LNCaP clone FGC (cell line): ENCODE data around the gene CCDC170.
"Not testable (repeated sequence)": the region's sequence is repeated elsewhere in the genome, so short reads cannot be mapped to it uniquely, and the experiment has no call there.

Source experiments
- DNase-seq: peaks from one replicate; pipeline ENCODE4 v3.0.0-alpha.2; 2011; ENCODE audit warnings: low read depth
- H3K4me3 ChIP-seq: 2 replicates; pipeline ENCODE4 v1.5.1; 2011; ENCODE audit warnings: mild to moderate bottlenecking, low read depth, low read length, control low read depth
- TF ChIP-seq, protein P1 (sequence below): IDR thresholded peaks from 2 replicates; pipeline ENCODE4 v1.5.1; 2012; ENCODE audit warnings: mild to moderate bottlenecking; ENCODE audit not compliant: control insufficient read depth, insufficient read depth; ENCODE audit errors: extremely low read depth

Gene CCDC170

DNA sequence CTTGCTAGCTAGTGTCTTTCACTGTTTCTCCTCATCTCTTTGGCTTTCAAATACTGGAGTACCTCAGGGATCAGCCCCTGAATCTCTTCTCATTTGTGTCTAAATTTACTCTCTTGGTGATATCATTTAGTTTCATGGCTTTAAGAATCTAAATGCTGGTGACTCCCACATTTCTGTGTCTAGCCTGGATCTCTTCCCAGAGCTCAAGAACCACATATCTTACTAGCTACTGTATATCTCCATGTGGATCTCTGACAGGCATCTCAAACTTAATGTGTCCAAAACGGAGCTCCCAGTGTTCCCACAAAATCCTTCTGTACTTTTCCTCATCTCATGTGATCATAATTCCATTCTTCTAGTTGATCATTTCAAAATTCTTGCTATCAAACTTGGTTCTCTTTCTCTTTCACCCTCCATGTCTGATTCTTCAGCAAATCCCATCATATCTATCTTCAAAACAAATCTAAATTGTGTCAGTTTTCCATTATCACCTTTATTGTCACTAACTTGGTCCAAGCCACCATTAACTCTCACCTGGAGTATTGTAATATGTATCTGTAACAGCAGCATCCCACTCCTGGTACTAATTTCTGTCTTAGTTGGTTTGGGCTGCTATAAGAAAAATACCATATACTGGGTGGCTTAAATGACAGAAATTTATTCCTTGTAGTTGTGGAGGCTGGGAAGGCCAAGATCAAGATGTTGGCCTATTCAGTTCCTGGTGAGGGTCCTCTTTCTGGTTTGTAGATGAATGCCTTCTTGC is 45.9 kb downstream of the CCDC170 start:
- DNase-seq, result no peak
- TF ChIP-seq, protein P1, sequence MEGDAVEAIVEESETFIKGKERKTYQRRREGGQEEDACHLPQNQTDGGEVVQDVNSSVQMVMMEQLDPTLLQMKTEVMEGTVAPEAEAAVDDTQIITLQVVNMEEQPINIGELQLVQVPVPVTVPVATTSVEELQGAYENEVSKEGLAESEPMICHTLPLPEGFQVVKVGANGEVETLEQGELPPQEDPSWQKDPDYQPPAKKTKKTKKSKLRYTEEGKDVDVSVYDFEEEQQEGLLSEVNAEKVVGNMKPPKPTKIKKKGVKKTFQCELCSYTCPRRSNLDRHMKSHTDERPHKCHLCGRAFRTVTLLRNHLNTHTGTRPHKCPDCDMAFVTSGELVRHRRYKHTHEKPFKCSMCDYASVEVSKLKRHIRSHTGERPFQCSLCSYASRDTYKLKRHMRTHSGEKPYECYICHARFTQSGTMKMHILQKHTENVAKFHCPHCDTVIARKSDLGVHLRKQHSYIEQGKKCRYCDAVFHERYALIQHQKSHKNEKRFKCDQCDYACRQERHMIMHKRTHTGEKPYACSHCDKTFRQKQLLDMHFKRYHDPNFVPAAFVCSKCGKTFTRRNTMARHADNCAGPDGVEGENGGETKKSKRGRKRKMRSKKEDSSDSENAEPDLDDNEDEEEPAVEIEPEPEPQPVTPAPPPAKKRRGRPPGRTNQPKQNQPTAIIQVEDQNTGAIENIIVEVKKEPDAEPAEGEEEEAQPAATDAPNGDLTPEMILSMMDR, result no peak
- no peak overlapping the region for H3K4me3 ChIP-seq

DNA sequence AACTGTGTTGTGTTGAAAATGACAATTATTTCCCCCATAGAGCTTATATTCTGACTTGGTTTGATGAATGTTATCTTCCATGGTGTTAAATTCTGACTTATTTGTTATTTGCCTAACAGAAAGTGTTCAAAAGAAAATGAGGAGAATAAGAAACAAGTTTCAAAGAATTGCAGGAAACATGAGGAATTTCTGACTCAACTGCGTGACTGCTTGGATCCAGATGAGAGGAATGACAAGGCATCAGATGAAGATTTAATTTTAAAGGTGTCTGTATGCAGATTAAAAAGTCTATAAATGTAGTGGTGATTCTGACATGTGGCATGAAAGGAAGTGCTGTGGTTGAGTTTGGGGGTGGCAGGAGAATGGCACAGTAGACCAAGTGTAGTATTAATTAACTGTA is 50.6 kb downstream of the CCDC170 start:
- TF ChIP-seq, protein P1, result no peak
- no peak overlapping the region for H3K4me3 ChIP-seq
- no peak for DNase-seq

DNA sequence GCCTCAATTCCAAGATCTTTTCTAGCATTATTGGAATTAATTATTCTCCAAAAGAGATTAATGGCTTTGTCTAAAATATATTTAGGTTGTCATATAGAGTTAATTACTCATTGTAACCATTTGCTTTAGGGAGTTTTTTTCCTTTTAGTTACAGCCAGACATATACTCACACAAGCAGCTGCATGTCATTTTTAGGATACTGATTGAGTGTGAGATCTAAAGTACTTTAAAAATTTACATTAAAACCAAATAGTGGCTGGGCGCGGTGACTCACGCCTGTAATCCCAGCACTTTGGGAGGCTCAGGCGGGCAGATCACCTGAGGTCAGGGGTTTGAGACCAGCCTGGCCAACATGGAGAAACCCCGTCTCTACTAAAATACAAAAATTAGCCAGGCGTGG is 51.1 kb downstream of the CCDC170 start:
- not testable (repeated sequence) for H3K4me3 ChIP-seq, DNase-seq

DNA sequence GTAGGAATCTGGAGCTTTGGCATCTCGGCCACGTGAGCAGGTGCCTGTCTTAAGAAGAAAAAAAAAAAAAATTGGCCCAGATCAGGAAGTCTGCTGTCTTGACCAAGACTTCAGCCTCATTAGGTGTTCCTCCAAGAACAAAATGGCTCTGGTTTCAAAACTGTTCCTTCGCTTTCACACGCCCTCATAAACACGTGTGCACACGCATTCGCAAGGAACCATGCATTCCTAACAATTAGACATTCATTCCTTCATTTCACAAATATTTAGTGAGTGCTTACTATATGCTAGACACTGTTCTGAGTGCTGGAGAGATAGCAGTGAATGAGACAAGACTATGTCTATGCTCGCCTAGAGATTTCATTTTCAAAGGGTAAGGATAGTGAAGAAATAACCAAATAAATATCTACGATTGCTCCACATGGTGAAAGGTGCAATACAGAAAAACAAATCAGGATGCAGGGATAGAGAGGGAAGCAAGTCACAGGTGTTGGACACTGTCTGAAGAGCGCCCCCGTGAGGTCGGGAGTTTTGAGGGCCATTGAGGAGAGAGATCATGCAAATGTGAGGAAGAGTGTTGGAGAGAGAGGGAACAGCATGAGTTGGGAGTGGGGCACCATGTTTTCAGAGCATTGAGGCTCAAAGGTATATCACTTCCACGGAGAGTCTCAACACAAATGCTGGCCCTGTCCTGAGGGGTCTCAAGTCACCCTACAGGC is 53.3 kb downstream of the CCDC170 start:
- TF ChIP-seq, protein P1, result no peak
- DNase-seq, result no peak

DNA sequence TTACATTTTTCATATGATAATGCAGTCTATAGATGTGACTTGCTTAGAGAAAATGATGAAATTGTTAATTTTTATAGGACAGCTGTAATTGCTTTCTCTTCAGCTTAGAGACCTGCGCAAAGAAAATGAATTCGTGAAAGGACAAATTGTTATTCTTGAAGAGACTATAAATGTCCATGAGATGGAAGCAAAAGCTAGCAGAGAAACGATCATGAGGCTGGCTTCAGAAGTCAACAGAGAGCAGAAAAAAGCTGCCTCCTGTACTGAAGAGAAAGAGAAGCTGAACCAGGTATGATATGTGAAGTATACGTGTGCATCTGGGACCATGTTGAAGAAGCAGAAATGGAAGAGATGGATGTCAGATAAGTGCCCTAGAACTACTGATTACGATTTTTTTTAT is 54.4 kb downstream of the CCDC170 start:
- DNase-seq, result no peak
- TF ChIP-seq, protein P1, result no peak
- no peak overlapping the region for H3K4me3 ChIP-seq

More for the DNA sequence above, 53.3 kb downstream of the CCDC170 start:
- H3K4me3 ChIP-seq, result no peak overlapping the region

DNA sequence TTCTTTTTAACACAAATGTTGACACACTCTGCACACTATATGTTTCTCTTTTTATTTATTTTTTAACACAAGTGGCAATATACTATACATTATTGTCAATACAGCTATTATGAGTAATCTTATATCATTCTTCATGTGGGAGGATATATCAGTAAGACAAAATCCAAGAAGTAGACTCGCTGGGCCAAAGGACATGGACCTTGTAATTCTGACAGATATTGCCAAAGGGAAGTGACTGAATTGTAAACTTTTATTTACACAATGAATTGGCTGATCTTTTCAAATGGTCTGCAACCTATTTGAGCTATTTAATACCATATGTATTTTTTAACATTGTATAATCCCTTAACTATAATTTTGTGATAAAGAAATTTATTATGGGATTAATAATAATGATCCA is 56.0 kb downstream of the CCDC170 start:
- no peak overlapping the region for H3K4me3 ChIP-seq
- peak; percentile 35 for DNase-seq
- TF ChIP-seq, protein P1, result no peak

DNA sequence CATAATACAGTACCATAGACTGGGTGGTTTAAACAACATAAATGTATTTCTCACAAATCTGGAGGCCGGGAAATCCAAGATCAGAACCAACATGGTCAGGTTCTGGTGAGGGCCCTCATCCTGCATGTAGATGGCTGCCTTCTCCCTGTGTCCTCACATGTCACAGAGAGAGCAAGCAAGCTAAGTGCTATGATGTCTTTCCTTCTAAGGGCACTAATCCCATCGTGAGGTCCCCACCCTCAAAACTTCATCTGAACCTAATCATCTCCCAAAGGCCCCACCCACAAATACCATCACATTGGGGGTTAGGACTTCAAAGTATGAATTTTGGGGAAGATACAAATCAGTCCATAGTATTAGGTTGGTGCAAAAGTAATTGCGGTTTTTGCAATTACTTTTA is 56.8 kb downstream of the CCDC170 start:
- TF ChIP-seq, protein P1, result no peak
- H3K4me3 ChIP-seq, result no peak overlapping the region
- no peak for DNase-seq
